Measurements from ENCODE around the gene TTLL3. TPM values are rescaled to one million over a fixed set of nuclear protein-coding genes. Genes with fewer than 3 reads are reported as not detected.
A peak's percentile ranks its signal among the peaks of the same experiment; 100 is the strongest.
"Not testable (repeated sequence)": the region's sequence is repeated elsewhere in the genome, so short reads cannot be mapped to it uniquely, and the experiment has no call there.

Gene TTLL3
- total and polyA plus RNA-seq, 7 experiments from 2014 or later, result 2.5 to 106 (median 66.0) TPM

- Histone ChIP-seq H3K27ac (ENCODE audit: low read depth, low read length) (no peak overlapping the region), H3K4me1 (ENCODE audit: control insufficient read depth in 2 of 2, insufficient read depth in 2 of 2, low read length in 2 of 2) (no peaks in the 10 kb centered on the region), H3K27me3 (ENCODE audit: control insufficient read depth in 2 of 2, insufficient read depth in 2 of 2, low read length in 2 of 2) (no peaks in the 10 kb centered on the region), H3K9me3 (ENCODE audit: control insufficient read depth in 2 of 3, low read length in 3 of 3) (no peaks in the 10 kb centered on the region), H3K36me3 (ENCODE audit: control insufficient read depth in 2 of 3, insufficient read depth in 3 of 3, low read length in 3 of 3) (no peaks in the 10 kb centered on the region), H3K4me3 (ENCODE audit: low read length) (no peak overlapping the region)
- intact Hi-C loops (cut with micrococcal nuclease), result no loop called here
- Mint-ChIP-seq H3K36me3 (no peaks in the 10 kb centered on the region), H3K27ac (no peak overlapping the region), H3K4me3 (no peak overlapping the region), H3K9me3 (no peaks in the 10 kb centered on the region), H3K4me1 (peaks cover 0 to 8% (median 4%) of the 10 kb centered on the region in 7 donors), H3K27me3 (peaks cover 0 to 30% (median 0%) of the 10 kb centered on the region in 5 donors)
- ATAC-seq, result no peak
- ChIA-PET POLR2A (no interaction called here), CTCF (interaction anchor here (0.6 kb wide), 1 partner anchor 275 kb away, joined by 3 read pairs; no protein-coding TSS in a partner anchor)
- DNase-seq, result no peak
Measured at GRCh38 chr3:9852528-9852927, 42.5 kb downstream of the TTLL3 start.

- H3K27ac ChIP-seq (ENCODE audit: low read depth, low read length); H3K27ac Mint-ChIP-seq; H3K36me3 ChIP-seq (ENCODE audit: control insufficient read depth in 2 of 3, insufficient read depth in 3 of 3, low read length in 3 of 3); H3K4me3 Mint-ChIP-seq; H3K27me3 ChIP-seq (ENCODE audit: control insufficient read depth in 2 of 2, insufficient read depth in 2 of 2, low read length in 2 of 2); intact Hi-C loops (cut with micrococcal nuclease); H3K4me3 ChIP-seq (ENCODE audit: low read length); POLR2A ChIA-PET; DNase-seq; H3K9me3 Mint-ChIP-seq; H3K36me3 Mint-ChIP-seq; H3K9me3 ChIP-seq (ENCODE audit: control insufficient read depth in 2 of 3, low read length in 3 of 3); ATAC-seq; CTCF ChIA-PET; H3K4me1 ChIP-seq (ENCODE audit: control insufficient read depth in 2 of 2, insufficient read depth in 2 of 2, low read length in 2 of 2): not testable (repeated sequence)
- H3K4me1 Mint-ChIP-seq, result peaks cover 0 to 11% (median 0%) of the 10 kb centered on the region in 7 donors
- peaks cover 0 to 30% (median 0%) of the 10 kb centered on the region in 5 donors for H3K27me3 Mint-ChIP-seq
Measured at GRCh38 chr3:9854291-9854940, 44.4 kb downstream of the TTLL3 start.

GRCh38 chr3:9855594-9855993, 45.5 kb downstream of the TTLL3 start:
- Histone ChIP-seq H3K4me3 (ENCODE audit: low read length) (no peak overlapping the region), H3K4me1 (ENCODE audit: control insufficient read depth in 2 of 2, insufficient read depth in 2 of 2, low read length in 2 of 2) (no peaks in the 10 kb centered on the region), H3K27ac (ENCODE audit: low read depth, low read length) (no peak overlapping the region), H3K9me3 (ENCODE audit: control insufficient read depth in 2 of 3, low read length in 3 of 3) (no peaks in the 10 kb centered on the region), H3K27me3 (ENCODE audit: control insufficient read depth in 2 of 2, insufficient read depth in 2 of 2, low read length in 2 of 2) (no peaks in the 10 kb centered on the region), H3K36me3 (ENCODE audit: control insufficient read depth in 2 of 3, insufficient read depth in 3 of 3, low read length in 3 of 3) (no peaks in the 10 kb centered on the region)
- no peak overlapping the region for H3K4me3 Mint-ChIP-seq
- no peak overlapping the region for H3K27ac Mint-ChIP-seq
- peaks cover 0 to 30% (median 0%) of the 10 kb centered on the region in 5 donors for H3K27me3 Mint-ChIP-seq
- peaks cover 0 to 11% (median 0%) of the 10 kb centered on the region in 7 donors for H3K4me1 Mint-ChIP-seq
- DNase-seq (no peak), ATAC-seq (no peak)
- ChIA-PET POLR2A (no interaction called here), CTCF (no interaction called here)
- H3K36me3 Mint-ChIP-seq, result no peaks in the 10 kb centered on the region
- intact Hi-C loops (cut with micrococcal nuclease), result no loop called here
- H3K9me3 Mint-ChIP-seq, result no peaks in the 10 kb centered on the region

- ChIA-PET CTCF (no interaction called here), POLR2A (no interaction called here)
- H3K27me3 ChIP-seq (ENCODE audit: control insufficient read depth in 2 of 2, insufficient read depth in 2 of 2, low read length in 2 of 2), result no peaks in the 10 kb centered on the region
- H3K4me1 ChIP-seq (ENCODE audit: control insufficient read depth in 2 of 2, insufficient read depth in 2 of 2, low read length in 2 of 2), result peaks cover 0 to 3% of the 10 kb centered on the region in 2 donors
- Mint-ChIP-seq H3K4me3 (no peak overlapping the region), H3K36me3 (no peaks in the 10 kb centered on the region), H3K27me3 (peaks cover 4 to 18% (median 7%) of the 10 kb centered on the region in 5 donors), H3K27ac (no peak overlapping the region), H3K4me1 (peaks cover 0 to 22% (median 0%) of the 10 kb centered on the region in 7 donors), H3K9me3 (no peaks in the 10 kb centered on the region)
- H3K36me3 ChIP-seq (ENCODE audit: control insufficient read depth in 2 of 3, insufficient read depth in 3 of 3, low read length in 3 of 3), result no peaks in the 10 kb centered on the region
- DNase-seq (no peak), ATAC-seq (no peak)
- H3K27ac ChIP-seq (ENCODE audit: low read depth, low read length), result no peak overlapping the region
- intact Hi-C loops (cut with micrococcal nuclease), result no loop called here
- H3K9me3 ChIP-seq (ENCODE audit: control insufficient read depth in 2 of 3, low read length in 3 of 3), result no peaks in the 10 kb centered on the region
- no peak overlapping the region for H3K4me3 ChIP-seq (ENCODE audit: low read length)
Measured at GRCh38 chr3:9859530-9860025, 49.5 kb downstream of the TTLL3 start.

- H3K36me3 ChIP-seq (ENCODE audit: control insufficient read depth in 2 of 3, insufficient read depth in 3 of 3, low read length in 3 of 3), result no peaks in the 10 kb centered on the region
- CTCF ChIA-PET, result no interaction called here
- no peak overlapping the region for H3K4me3 Mint-ChIP-seq
- POLR2A ChIA-PET, result no interaction called here
- no peak overlapping the region for H3K4me3 ChIP-seq (ENCODE audit: low read length)
- H3K9me3 ChIP-seq (ENCODE audit: control insufficient read depth in 2 of 3, low read length in 3 of 3), result no peaks in the 10 kb centered on the region
- H3K36me3 Mint-ChIP-seq, result no peaks in the 10 kb centered on the region
- H3K27ac ChIP-seq (ENCODE audit: low read depth, low read length), result no peak overlapping the region
- no peaks in the 10 kb centered on the region for H3K9me3 Mint-ChIP-seq
- H3K27me3 Mint-ChIP-seq, result peaks cover 4 to 16% (median 7%) of the 10 kb centered on the region in 5 donors
- ATAC-seq (no peak), DNase-seq (no peak)
- no peaks in the 10 kb centered on the region for H3K27me3 ChIP-seq (ENCODE audit: control insufficient read depth in 2 of 2, insufficient read depth in 2 of 2, low read length in 2 of 2)
- peaks cover 0 to 19% (median 0%) of the 10 kb centered on the region in 7 donors for H3K4me1 Mint-ChIP-seq
- H3K27ac Mint-ChIP-seq, result no peak overlapping the region
- intact Hi-C loops (cut with micrococcal nuclease), result no loop called here
- peaks cover 0 to 3% of the 10 kb centered on the region in 2 donors for H3K4me1 ChIP-seq (ENCODE audit: control insufficient read depth in 2 of 2, insufficient read depth in 2 of 2, low read length in 2 of 2)
Measured at GRCh38 chr3:9861201-9861600, 51.1 kb downstream of the TTLL3 start.

GRCh38 chr3:9861626-9862130, 51.6 kb downstream of the TTLL3 start:
- POLR2A ChIA-PET, result no interaction called here
- peak; percentile 24 for ATAC-seq

More at GRCh38 chr3:9861626-9862130, 51.6 kb downstream of the TTLL3 start:
- intact Hi-C loops (cut with micrococcal nuclease), result no loop called here
- no peaks in the 10 kb centered on the region for H3K36me3 ChIP-seq (ENCODE audit: control insufficient read depth in 2 of 3, insufficient read depth in 3 of 3, low read length in 3 of 3)
- H3K9me3 ChIP-seq (ENCODE audit: control insufficient read depth in 2 of 3, low read length in 3 of 3), result no peaks in the 10 kb centered on the region
- CTCF ChIA-PET, result no interaction called here
- Mint-ChIP-seq H3K4me1 (peaks cover 0 to 19% (median 0%) of the 10 kb centered on the region in 7 donors), H3K36me3 (no peaks in the 10 kb centered on the region), H3K27me3 (peaks cover 4 to 16% (median 7%) of the 10 kb centered on the region in 5 donors), H3K9me3 (no peaks in the 10 kb centered on the region), H3K27ac (peak overlapping the region in 1 of 9 donors; percentile 28), H3K4me3 (peak overlapping the region in 3 of 10 donors; percentile 10 to 67 (median 48))
- no peak overlapping the region for H3K4me3 ChIP-seq (ENCODE audit: low read length)
- no peak for DNase-seq
- no peaks in the 10 kb centered on the region for H3K27me3 ChIP-seq (ENCODE audit: control insufficient read depth in 2 of 2, insufficient read depth in 2 of 2, low read length in 2 of 2)
- peaks cover 0 to 3% of the 10 kb centered on the region in 2 donors for H3K4me1 ChIP-seq (ENCODE audit: control insufficient read depth in 2 of 2, insufficient read depth in 2 of 2, low read length in 2 of 2)
- H3K27ac ChIP-seq (ENCODE audit: low read depth, low read length), result no peak overlapping the region

Data from naive thymus-derived CD4-positive, alpha-beta T cell (primary cell).